DND-41 (cell line): ENCODE results near the gene PNMA1.

Experiments
- ATAC-seq: fragments of 200-7000 bp; cut with Tn5 transposase; 3 replicates; pipeline ENCODE4 v1.9.1; 2021; ENCODE audit warnings: low read depth; ENCODE audit not compliant: insufficient read depth
- DNase-seq: peaks from one replicate; pipeline ENCODE4 v3.0.0-alpha.2; 2020
- H2AFZ ChIP-seq: 2 replicates; pipeline ENCODE4 v1.6.0; 2012; ENCODE audit warnings: low read depth, low read length
- H3K27ac ChIP-seq: 2 replicates; pipeline ENCODE4 v1.5.1; 2012; ENCODE audit warnings: low read length, inconsistent platforms
- H3K27me3 ChIP-seq: fragments of 200-600 bp; sonication (generic); 2 replicates; pipeline ENCODE4 v1.6.0; 2012; ENCODE audit warnings: low read length, mild to moderate bottlenecking, inconsistent platforms; ENCODE audit not compliant: insufficient read depth, poor library complexity
- H3K36me3 ChIP-seq: 2 replicates; pipeline ENCODE4 v1.5.1; 2012; ENCODE audit warnings: low read length, inconsistent platforms; ENCODE audit not compliant: insufficient read depth
- H3K4me1 ChIP-seq: 2 replicates; pipeline ENCODE4 v1.5.1; 2012; ENCODE audit warnings: mild to moderate bottlenecking, low read length; ENCODE audit not compliant: insufficient read depth
- H3K4me2 ChIP-seq: 2 replicates; pipeline ENCODE4 v1.6.0; 2012; ENCODE audit warnings: mild to moderate bottlenecking, moderate library complexity, low read length, inconsistent platforms; ENCODE audit not compliant: insufficient read depth
- H3K4me3 ChIP-seq, 2 experiments: fragments of 200-600 bp in 1 of 2; shearing (Covaris generic) in 1 of 2; 2 replicates each; pipeline ENCODE4 v1.5.1; 2012 to 2016; ENCODE audit warnings: inconsistent platforms in 2 of 2, low read length in 2 of 2, mild to moderate bottlenecking in 2 of 2, low read depth in 1 of 2, moderate library complexity in 1 of 2
- H3K79me2 ChIP-seq: 2 replicates; pipeline ENCODE4 v1.6.0; 2012; ENCODE audit warnings: low read length, inconsistent platforms; ENCODE audit not compliant: insufficient read depth
- H3K9ac ChIP-seq: 2 replicates; pipeline ENCODE4 v1.6.0; 2012; ENCODE audit warnings: low read depth, mild to moderate bottlenecking, inconsistent platforms, low read length, moderate library complexity
- H3K9me3 ChIP-seq: 2 replicates; pipeline ENCODE4 v1.5.1; 2012; ENCODE audit warnings: low read length, moderate library complexity, mild to moderate bottlenecking, inconsistent platforms; ENCODE audit not compliant: insufficient read depth, severe bottlenecking
- H4K20me1 ChIP-seq: 2 replicates; pipeline ENCODE4 v1.6.0; 2012; ENCODE audit warnings: low read length; ENCODE audit not compliant: insufficient read depth
- CTCF ChIP-seq: IDR thresholded peaks from 2 replicates; pipeline ENCODE4 v1.5.1; 2012; ENCODE audit warnings: borderline replicate concordance, low read length, moderate library complexity, mild to moderate bottlenecking; ENCODE audit not compliant: poor library complexity, severe bottlenecking; ENCODE audit errors: extremely low read depth
- EZH2 ChIP-seq: IDR thresholded peaks from 3 replicates; pipeline ENCODE4 v1.6.1; 2012; ENCODE audit warnings: borderline replicate concordance, low read depth, mild to moderate bottlenecking, moderate library complexity, low read length, inconsistent platforms; ENCODE audit not compliant: severe bottlenecking

Gene PNMA1

GRCh38 chr14:73761618-73762355, 47.6 kb upstream of the PNMA1 start:
- no peak overlapping the region for H2AFZ ChIP-seq
- no peaks in the 10 kb centered on the region for H3K9me3 ChIP-seq
- TF ChIP-seq EZH2 (no peak), CTCF (no peak)
- DNase-seq (no peak), ATAC-seq (no peak)
- H3K27me3 ChIP-seq, result no peaks in the 10 kb centered on the region
- H3K79me2 ChIP-seq, result peaks cover 79% of the 10 kb centered on the region
- no peak overlapping the region for H3K4me3 ChIP-seq
- no peak overlapping the region for H3K4me2 ChIP-seq
- no peak overlapping the region for H3K9ac ChIP-seq
- no peaks in the 10 kb centered on the region; the same call in 1 of the 2 replicates for H3K36me3 ChIP-seq
- no peak overlapping the region for H3K27ac ChIP-seq
- peaks cover 37% of the 10 kb centered on the region for H3K4me1 ChIP-seq
- H4K20me1 ChIP-seq, result peaks cover 72% of the 10 kb centered on the region

GRCh38 chr14:73760598-73761586, 46.7 kb upstream of the PNMA1 start:
- peak overlapping the region; percentile 95 for H3K4me2 ChIP-seq
- H3K36me3 ChIP-seq, result no peaks in the 10 kb centered on the region; the same call in 1 of the 2 replicates
- H3K27ac ChIP-seq, result peak overlapping the region; percentile 72
- H3K9ac ChIP-seq, result peak overlapping the region; percentile 85
- ATAC-seq (no peak), DNase-seq (no peak)
- peak overlapping the region; percentile 89 for H2AFZ ChIP-seq
- TF ChIP-seq CTCF (no peak), EZH2 (no peak)
- H3K79me2 ChIP-seq, result peaks cover 79% of the 10 kb centered on the region
- peak overlapping the region; percentile 36 to 93; a peak in 3 of 4 replicates for H3K4me3 ChIP-seq
- H3K9me3 ChIP-seq, result no peaks in the 10 kb centered on the region
- H3K27me3 ChIP-seq, result no peaks in the 10 kb centered on the region
- peaks cover 46% of the 10 kb centered on the region for H3K4me1 ChIP-seq
- H4K20me1 ChIP-seq, result peaks cover 77% of the 10 kb centered on the region

- peak; percentile 94 for DNase-seq
- ATAC-seq, result peak; percentile 88
- peak overlapping the region; percentile 89 for H2AFZ ChIP-seq
- H3K4me1 ChIP-seq, result peaks cover 54% of the 10 kb centered on the region
- TF ChIP-seq CTCF, result peak; percentile 17
- no peak for TF ChIP-seq EZH2
- no peaks in the 10 kb centered on the region; the same call in 1 of the 2 replicates for H3K36me3 ChIP-seq
- peak overlapping the region; percentile 95 for H3K4me2 ChIP-seq
- peaks cover 79% of the 10 kb centered on the region for H4K20me1 ChIP-seq
- H3K27ac ChIP-seq, result peak overlapping the region; percentile 88
- peak overlapping the region; percentile 36 to 93 for H3K4me3 ChIP-seq
- peaks cover 79% of the 10 kb centered on the region for H3K79me2 ChIP-seq
- H3K9ac ChIP-seq, result peak overlapping the region; percentile 85
- H3K9me3 ChIP-seq, result no peaks in the 10 kb centered on the region
- H3K27me3 ChIP-seq, result no peaks in the 10 kb centered on the region
Observed at GRCh38 chr14:73759714-73760597, 45.8 kb upstream of the PNMA1 start.
